IgD-negative memory B cell (primary cell): ENCODE results near the gene RFX4. TPM values are rescaled to one million over a fixed set of nuclear protein-coding genes. Genes with fewer than 3 reads are reported as not detected.

Experiments used
- H3K27ac Mint-ChIP-seq, 3 donors: one replicate each; pipeline ENCODE4 v1.8.0; 2020 to 2022; ENCODE audit warnings: mild to moderate bottlenecking in 3 of 3, mixed read lengths in 3 of 3, moderate library complexity in 1 of 3
- H3K27me3 Mint-ChIP-seq: one replicate; pipeline ENCODE4 v1.8.0; 2021; ENCODE audit warnings: mixed read lengths
- H3K36me3 Mint-ChIP-seq: one replicate; pipeline ENCODE4 v1.8.0; 2020; ENCODE audit warnings: mild to moderate bottlenecking, mixed read lengths
- H3K4me1 Mint-ChIP-seq, 3 donors: one replicate each; pipeline ENCODE4 v1.8.0; 2020 to 2022; ENCODE audit warnings: mixed read lengths in 3 of 3, mild to moderate bottlenecking in 1 of 3
- H3K4me3 Mint-ChIP-seq, 4 donors: one replicate each; pipeline ENCODE4 v1.8.0; 2020 to 2022; ENCODE audit warnings: mild to moderate bottlenecking in 4 of 4, mixed read lengths in 4 of 4, moderate library complexity in 3 of 4
- H3K9me3 Mint-ChIP-seq, 3 donors: one replicate each; pipeline ENCODE4 v1.8.0; 2020 to 2021; ENCODE audit warnings: mixed read lengths in 3 of 3, mild to moderate bottlenecking in 1 of 3
- polyA plus RNA-seq: library from polyadenylated mRNA; unstranded; fragments of 300-500 nt; fragmentation: Illumina TruSeq; gene quantifications from one replicate; pipeline ENCODE4 v1.2.3, GENCODE V29; 2021

RFX4 gene
- polyA plus RNA-seq, 1 donor from 2014 or later: not detected

DNA sequence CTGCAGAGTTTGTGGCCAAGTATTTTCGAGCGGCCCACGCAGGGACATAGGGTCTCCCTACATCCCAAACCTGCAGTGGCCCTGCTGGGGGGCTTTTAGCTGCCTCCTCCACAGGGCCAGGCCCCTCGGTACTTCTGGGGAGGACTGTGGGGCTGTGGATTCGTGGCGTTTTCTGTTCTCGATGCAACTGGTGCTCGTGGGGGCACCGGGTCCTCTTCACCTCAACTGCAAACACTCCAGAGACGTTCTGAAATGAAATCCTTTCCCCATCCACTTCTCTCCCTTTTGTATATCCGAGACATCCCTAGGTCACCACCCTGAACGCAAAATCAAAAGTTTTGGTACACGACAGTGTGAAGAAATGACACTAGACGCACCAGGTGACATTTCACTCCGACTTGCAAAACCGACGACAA lies 2.3 kb downstream of the RFX4 start:
- no peaks in the 10 kb centered on the region for H3K36me3 Mint-ChIP-seq
- H3K27me3 Mint-ChIP-seq: peaks cover 84% of the 10 kb centered on the region
- H3K9me3 Mint-ChIP-seq: no peaks in the 10 kb centered on the region
- no peak overlapping the region for H3K27ac Mint-ChIP-seq
- H3K4me3 Mint-ChIP-seq: peak overlapping the region in 1 of 4 donors; percentile 52
- peaks cover 6 to 16% (median 9%) of the 10 kb centered on the region in 3 donors for H3K4me1 Mint-ChIP-seq

DNA sequence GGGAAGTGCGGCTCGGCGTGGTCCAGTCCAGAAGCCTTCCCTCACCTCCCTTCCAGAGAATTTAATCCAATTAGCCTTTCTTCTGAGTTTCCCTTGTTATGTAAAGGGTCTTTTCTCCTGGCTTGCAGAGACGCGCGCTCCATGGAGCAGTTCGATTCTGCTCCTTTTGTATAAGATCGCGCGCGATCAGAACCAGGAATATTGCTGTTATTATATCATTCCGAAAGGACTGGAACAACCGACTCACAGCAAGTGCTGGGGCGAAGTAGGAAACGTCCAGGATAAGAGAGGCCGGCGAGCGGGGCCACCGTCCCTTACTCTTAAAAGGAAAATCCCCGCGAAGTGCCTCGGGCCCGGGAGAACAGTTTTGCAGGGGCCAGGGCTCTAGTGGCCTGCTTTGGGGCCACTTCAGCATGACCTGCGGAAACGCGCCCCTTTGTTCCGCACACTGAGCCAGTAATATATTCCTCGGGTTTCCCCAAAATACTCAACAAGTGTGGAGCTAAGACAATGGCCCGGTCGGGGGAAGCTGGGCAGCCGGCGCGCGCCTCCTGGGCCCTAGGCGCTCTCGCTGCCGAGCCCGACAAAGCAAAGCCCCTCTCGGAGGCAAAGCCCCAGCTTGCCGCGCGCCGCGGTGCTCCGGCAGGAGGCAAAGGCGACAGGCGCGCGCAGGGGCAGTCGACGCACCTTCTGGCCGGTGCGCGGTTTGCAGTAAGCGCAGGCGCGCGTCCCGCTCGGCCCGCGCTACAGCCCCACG lies 2.9 kb downstream of the RFX4 start:
- no peak overlapping the region for H3K4me3 Mint-ChIP-seq
- H3K27ac Mint-ChIP-seq: no peak overlapping the region
- H3K27me3 Mint-ChIP-seq: peaks cover 79% of the 10 kb centered on the region
- peaks cover 5 to 16% (median 9%) of the 10 kb centered on the region in 3 donors for H3K4me1 Mint-ChIP-seq
- no peaks in the 10 kb centered on the region for H3K36me3 Mint-ChIP-seq
- no peaks in the 10 kb centered on the region for H3K9me3 Mint-ChIP-seq

DNA sequence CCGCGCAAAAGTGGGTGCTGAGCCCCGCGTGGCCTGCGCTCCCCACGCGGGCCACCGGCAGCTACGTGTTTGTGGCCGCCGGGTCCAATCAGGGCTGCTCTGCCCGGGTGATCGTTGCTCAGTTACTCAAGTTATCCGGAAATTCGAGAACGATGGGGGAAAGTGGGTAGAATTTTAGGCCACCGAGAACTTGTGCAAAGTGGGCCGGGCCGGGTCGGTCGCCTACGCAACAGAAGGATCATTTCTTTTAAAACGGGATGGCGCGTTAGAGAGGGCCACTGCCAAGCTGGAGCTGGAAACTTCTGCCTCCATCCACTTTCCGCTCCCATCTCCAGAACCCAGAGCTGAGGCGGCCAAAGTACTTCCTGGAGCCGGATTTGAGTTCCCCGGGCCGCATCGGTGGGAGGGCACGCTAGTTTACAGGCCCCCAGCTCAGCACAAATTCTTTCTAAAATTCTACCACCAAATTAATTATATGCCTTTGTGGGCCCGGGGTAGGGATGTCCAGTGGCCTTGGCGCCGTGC lies 3.5 kb downstream of the RFX4 start:
- Mint-ChIP-seq H3K4me1 (peaks cover 5 to 16% (median 9%) of the 10 kb centered on the region in 3 donors), H3K27ac (peak overlapping the region in 1 of 3 donors; percentile 73), H3K36me3 (no peaks in the 10 kb centered on the region), H3K9me3 (no peaks in the 10 kb centered on the region), H3K4me3 (no peak overlapping the region), H3K27me3 (peaks cover 73% of the 10 kb centered on the region)

DNA sequence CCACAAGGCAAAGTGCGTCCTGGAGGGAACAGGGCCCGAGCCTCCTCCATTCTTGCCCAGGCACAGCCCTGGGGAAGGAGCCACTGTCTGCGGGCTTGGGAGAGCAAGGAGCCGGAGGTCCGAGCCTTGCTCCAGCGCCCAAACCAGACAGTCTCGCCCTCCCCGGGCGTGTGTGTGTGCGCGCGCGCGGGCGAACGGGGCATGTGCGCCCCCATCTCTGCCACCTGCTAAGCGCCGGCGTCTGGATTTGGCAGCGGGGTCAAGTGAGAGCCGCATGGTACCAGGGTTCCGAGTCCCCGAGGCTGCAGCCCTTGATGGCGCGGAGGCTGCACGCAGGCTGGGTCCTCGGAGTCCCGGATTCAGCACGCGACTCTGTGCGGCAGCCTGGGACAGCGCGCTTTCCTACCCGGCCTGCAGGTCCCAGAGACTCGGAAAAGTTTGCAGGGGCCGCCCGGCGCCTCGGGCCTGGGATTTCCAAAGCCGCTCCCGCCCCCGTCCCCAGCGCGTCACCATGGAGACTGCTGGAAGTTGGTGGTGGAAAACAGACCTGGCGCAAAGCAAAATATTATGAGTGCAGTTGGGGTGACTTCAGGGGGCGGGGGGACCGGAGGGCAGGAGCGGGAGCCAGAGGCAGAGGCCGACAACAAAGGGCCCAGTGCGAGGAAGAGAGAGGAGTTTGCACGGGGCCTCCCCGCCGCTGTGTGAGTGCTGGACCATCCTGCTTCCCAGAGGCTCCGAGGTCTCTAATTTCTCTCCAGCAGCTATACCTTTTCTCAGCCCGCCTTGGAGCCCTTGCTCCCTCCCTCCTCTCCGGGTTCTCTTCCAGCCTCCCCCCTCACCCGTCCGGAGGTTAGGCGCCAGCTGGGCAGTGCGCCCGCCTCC lies 4.2 kb downstream of the RFX4 start:
- Mint-ChIP-seq H3K4me1 (peaks cover 5 to 14% (median 7%) of the 10 kb centered on the region in 3 donors), H3K4me3 (no peak overlapping the region), H3K27me3 (peaks cover 72% of the 10 kb centered on the region), H3K36me3 (no peaks in the 10 kb centered on the region), H3K27ac (no peak overlapping the region), H3K9me3 (no peaks in the 10 kb centered on the region)

DNA sequence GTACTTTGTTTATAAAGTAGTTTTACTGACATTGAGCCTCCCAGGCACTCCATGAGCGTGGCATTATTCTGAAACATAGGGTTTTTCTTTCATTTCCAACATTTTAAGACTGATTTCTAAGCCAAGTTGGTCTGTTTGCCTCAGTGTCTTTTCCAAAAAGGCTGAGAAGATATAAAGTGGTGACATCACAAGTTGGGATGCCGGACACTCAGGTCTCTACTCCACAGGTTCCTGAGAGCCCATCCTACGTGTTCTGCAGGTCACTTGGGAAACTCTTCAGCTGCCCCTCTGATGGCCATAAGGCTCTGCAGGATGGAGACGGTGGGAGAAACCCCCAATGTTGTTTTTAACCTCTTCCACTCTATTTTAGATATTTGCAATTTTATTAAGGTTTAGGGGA lies 6.0 kb downstream of the RFX4 start:
- H3K4me1 Mint-ChIP-seq: peaks cover 3 to 13% (median 5%) of the 10 kb centered on the region in 3 donors
- H3K4me3 Mint-ChIP-seq: no peak overlapping the region
- H3K27me3 Mint-ChIP-seq: peaks cover 60% of the 10 kb centered on the region
- no peak overlapping the region for H3K27ac Mint-ChIP-seq
- H3K9me3 Mint-ChIP-seq: no peaks in the 10 kb centered on the region
- H3K36me3 Mint-ChIP-seq: no peaks in the 10 kb centered on the region

DNA sequence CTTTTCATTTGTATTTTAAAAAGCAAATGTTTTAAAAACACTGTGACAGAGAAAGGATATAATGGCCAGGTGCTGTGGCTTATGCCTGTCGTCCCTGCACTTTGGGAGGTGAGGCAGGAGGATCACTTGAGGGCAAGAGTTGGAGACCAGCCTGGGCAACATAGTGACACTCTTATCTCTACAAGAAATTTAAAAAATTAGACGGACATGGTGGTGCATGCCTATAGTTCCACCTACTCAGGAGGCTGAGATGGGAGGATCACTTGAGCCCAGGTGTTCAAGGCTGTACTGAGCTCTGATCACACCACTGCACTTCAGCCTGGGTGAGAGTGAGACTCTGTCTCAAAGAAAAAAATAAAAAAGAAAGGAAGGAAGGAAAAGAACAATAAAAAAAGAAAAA lies 7.8 kb downstream of the RFX4 start:
- peaks cover 59% of the 10 kb centered on the region for H3K27me3 Mint-ChIP-seq
- H3K27ac Mint-ChIP-seq: no peak overlapping the region
- H3K36me3 Mint-ChIP-seq: no peaks in the 10 kb centered on the region
- no peaks in the 10 kb centered on the region for H3K9me3 Mint-ChIP-seq
- peaks cover under 1 to 3% (median 2%) of the 10 kb centered on the region in 3 donors for H3K4me1 Mint-ChIP-seq
- H3K4me3 Mint-ChIP-seq: no peak overlapping the region

DNA sequence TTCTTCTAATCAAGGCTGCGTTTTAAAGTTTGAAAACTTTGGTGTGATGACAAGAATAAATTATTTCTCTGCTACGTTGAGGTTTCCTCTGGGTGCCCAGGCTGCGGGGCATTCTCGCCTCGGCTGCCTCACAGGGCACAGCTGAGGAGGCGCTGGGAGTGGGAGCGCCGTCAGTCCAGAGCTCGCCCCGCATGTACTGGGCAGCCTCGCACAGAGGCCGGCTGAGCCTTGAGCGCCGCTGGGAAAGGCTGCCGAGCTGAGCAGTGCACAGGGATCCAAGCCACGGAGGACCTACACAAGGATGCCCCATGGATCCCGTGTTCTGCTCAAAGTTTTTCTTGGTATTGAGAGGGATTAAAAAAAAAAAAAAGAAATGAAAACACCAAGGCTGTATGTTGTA lies 11.6 kb downstream of the RFX4 start:
- Mint-ChIP-seq H3K4me1 (peaks cover 0 to 3% (median 2%) of the 10 kb centered on the region in 3 donors), H3K4me3 (peak overlapping the region in 1 of 4 donors; percentile 19), H3K36me3 (no peaks in the 10 kb centered on the region), H3K27ac (no peak overlapping the region), H3K9me3 (peaks cover 0 to 1% (median 0%) of the 10 kb centered on the region in 3 donors), H3K27me3 (peaks cover 27% of the 10 kb centered on the region)

DNA sequence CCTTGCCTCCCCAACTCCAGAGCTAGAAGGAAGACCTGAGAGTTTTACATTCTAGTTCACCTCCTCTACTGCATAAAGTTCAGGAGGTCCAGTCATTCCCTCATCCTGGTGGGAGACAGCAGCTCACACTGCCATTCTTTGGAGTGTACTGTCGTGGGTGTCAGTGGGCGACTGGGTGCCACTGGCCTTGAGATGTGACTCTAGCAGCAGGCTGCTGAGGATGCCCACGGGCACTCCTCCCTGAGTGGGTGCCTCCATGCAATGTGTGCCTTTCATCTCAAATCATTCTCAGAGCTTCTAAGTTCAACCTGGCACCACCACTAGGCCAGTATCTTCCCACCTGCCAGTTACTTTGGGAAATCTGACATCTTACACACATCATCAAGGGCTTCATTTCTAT lies 12.5 kb downstream of the RFX4 start:
- Mint-ChIP-seq H3K9me3 (peaks cover 0 to 1% (median 0%) of the 10 kb centered on the region in 3 donors), H3K27ac (no peak overlapping the region), H3K4me3 (no peak overlapping the region), H3K27me3 (peaks cover 23% of the 10 kb centered on the region), H3K36me3 (no peaks in the 10 kb centered on the region), H3K4me1 (peaks cover 0 to 3% (median 2%) of the 10 kb centered on the region in 3 donors)

DNA sequence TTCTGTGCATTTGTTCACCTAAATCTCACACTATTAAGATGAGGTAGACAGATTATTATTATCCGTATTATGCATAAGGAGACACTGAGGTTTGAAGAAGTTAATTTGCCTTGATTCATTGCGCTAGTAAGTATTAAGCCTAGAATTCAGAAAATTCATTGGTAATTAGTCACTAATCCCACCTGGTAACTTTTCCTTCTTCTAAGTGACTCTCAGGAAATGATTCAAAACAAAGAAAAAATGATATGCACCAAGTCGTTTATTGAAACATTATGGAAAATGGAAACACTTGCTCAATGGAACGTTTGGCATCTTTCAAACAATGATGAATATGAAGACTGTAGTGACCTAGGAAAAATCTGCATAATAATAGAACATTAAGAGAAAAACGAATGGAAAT lies 15.2 kb downstream of the RFX4 start:
- Mint-ChIP-seq H3K9me3 (peaks cover 0 to 1% (median 0%) of the 10 kb centered on the region in 3 donors), H3K4me3 (no peak overlapping the region), H3K4me1 (peaks cover 0 to 2% (median 0%) of the 10 kb centered on the region in 3 donors), H3K36me3 (no peaks in the 10 kb centered on the region), H3K27me3 (peaks cover 23% of the 10 kb centered on the region), H3K27ac (no peak overlapping the region)

DNA sequence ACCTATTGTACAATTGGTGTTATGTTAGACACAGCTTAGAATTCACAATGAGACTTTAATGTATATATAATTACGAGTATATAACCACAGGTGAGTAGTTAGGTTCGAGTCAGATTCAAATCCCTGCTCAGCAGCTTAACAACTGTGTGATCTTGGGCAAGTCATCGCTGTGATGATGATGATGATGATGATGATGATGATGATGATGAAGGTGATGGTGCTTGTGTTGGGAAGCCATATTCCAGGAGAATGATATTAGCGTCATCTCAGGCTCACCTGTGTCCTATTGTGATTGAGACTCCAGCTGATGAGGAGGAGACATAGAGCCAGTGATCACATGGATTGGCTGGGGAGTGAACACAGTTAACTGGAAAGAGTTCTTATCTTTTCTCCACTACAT lies 16.5 kb downstream of the RFX4 start:
- peaks cover 17% of the 10 kb centered on the region for H3K27me3 Mint-ChIP-seq
- no peak overlapping the region for H3K4me3 Mint-ChIP-seq
- peaks cover 0 to 1% (median 0%) of the 10 kb centered on the region in 3 donors for H3K9me3 Mint-ChIP-seq
- H3K27ac Mint-ChIP-seq: no peak overlapping the region
- no peaks in the 10 kb centered on the region for H3K36me3 Mint-ChIP-seq
- no peaks in the 10 kb centered on the region for H3K4me1 Mint-ChIP-seq

DNA sequence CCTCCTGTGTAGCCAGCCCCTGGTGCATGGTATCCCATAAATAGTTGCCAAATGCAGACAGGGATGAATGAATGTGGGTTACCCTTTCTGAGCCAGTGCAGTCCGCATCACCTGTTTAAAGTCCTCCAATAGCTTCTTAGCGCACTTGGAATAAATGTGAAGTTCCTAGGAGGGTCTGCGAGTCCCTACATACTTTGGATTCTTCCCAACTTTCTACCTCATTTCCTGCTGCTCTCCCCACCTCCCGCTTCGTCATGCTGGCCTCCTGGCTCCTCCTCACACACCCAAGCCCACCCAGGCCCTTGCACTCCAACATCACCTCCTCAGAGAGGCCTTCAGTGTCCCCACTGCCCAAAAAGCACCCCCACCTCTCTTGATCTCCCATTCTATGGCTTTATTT lies 17.7 kb downstream of the RFX4 start:
- peaks cover 8% of the 10 kb centered on the region for H3K27me3 Mint-ChIP-seq
- H3K36me3 Mint-ChIP-seq: no peaks in the 10 kb centered on the region
- peaks cover 0 to 1% (median 0%) of the 10 kb centered on the region in 3 donors for H3K9me3 Mint-ChIP-seq
- no peak overlapping the region for H3K4me3 Mint-ChIP-seq
- H3K4me1 Mint-ChIP-seq: no peaks in the 10 kb centered on the region
- no peak overlapping the region for H3K27ac Mint-ChIP-seq

DNA sequence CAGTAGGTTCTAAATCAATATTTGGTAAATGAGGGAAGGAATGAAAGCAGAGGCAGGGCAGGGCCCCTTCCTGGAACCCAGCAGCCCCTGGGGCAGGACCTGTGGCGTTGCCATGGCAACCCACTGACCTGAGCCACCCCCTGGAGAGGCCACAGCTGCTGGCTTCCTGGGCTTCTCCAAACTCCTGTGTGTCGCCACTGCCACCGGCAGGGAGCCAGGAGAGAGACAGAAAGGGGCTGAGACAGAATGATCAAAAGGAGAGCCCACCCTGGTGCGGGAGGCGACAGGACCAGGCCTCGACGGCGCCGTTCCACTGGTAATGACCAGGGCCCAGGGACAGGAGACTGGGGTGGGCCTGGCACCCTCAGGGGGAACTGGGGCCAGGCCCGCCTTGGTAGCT lies 18.2 kb downstream of the RFX4 start:
- peaks cover 0 to 1% (median 0%) of the 10 kb centered on the region in 3 donors for H3K9me3 Mint-ChIP-seq
- H3K27ac Mint-ChIP-seq: no peak overlapping the region
- no peaks in the 10 kb centered on the region for H3K4me1 Mint-ChIP-seq
- H3K27me3 Mint-ChIP-seq: peaks cover 6% of the 10 kb centered on the region
- H3K36me3 Mint-ChIP-seq: no peaks in the 10 kb centered on the region
- H3K4me3 Mint-ChIP-seq: no peak overlapping the region

DNA sequence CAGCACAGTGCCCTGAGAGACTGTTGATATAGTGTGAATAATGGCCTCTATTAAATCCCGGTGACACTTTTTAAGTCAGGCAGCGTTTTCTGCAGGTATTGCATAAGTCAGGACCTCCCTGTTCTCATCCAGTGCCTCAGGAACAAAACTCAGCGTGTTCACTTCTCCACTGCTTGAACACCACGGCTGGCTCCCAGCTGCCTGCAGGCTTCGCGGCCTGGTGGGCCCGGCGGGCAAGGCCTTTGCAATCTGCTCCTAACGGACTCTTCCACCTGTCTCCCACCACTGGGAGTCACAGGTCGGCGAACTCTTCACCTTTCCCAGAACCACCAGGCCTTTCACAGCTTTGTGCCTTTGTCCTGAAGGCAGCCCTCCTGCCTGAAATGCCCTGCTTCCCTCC lies 18.7 kb downstream of the RFX4 start:
- Mint-ChIP-seq H3K4me1 (no peaks in the 10 kb centered on the region), H3K36me3 (no peaks in the 10 kb centered on the region), H3K27ac (peak overlapping the region in 1 of 3 donors; percentile 7), H3K4me3 (no peak overlapping the region), H3K9me3 (peaks cover 0 to 1% (median 0%) of the 10 kb centered on the region in 3 donors), H3K27me3 (peaks cover 6% of the 10 kb centered on the region)

DNA sequence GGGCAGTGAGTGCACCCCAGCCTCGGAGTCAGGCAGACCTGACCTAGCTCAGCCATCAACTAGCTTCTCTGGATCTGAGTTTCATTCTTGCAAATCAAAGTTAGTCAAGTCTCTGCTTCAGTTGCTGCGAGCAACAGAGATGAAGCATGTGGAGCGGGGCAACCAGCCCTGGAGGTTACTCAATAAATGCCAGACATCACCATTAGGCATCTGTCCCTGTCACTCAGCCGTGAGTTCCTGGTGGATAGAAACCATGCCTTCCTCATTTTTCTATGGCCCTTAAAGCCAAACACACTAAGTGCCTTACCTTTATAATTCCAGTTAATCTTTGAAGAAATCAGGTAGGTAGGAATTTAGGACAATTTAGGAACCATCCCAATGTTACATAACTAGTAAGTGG lies 19.3 kb downstream of the RFX4 start:
- Mint-ChIP-seq H3K9me3 (peaks cover 0 to 1% (median 0%) of the 10 kb centered on the region in 3 donors), H3K4me3 (no peak overlapping the region), H3K4me1 (no peaks in the 10 kb centered on the region), H3K27me3 (peaks cover 6% of the 10 kb centered on the region), H3K36me3 (no peaks in the 10 kb centered on the region), H3K27ac (peak overlapping the region in 1 of 3 donors; percentile 7)

DNA sequence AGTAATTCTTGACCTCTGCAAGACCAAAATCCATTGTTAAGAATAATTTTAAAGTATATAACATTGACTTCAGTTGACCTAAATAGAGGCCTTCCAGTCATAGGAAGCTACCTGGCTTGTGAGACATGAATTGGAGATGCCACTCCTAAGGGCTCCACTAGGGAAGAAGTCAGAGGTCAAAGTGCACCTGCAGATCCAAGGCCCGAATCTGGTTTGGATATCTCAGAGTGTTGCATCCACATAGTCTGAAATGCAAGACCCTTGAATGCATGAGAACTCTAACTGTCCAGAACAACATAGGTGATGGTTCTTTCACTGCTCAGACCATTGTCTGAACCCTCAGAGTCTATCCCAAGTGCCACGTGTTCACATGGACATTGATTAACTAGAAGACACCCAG lies 22.4 kb downstream of the RFX4 start:
- peaks cover under 1% of the 10 kb centered on the region for H3K36me3 Mint-ChIP-seq
- peaks cover 6% of the 10 kb centered on the region for H3K27me3 Mint-ChIP-seq
- H3K4me1 Mint-ChIP-seq: no peaks in the 10 kb centered on the region
- H3K9me3 Mint-ChIP-seq: peaks cover 2 to 5% (median 3%) of the 10 kb centered on the region in 3 donors
- no peak overlapping the region for H3K4me3 Mint-ChIP-seq
- no peak overlapping the region for H3K27ac Mint-ChIP-seq
